GM23248 (cell line): ENCODE measurements around the gene DCHS2. TPM values are rescaled to one million over a fixed set of nuclear protein-coding genes. Genes with fewer than 3 reads are reported as not detected.

Experiments
- DNase-seq: peaks from one replicate; pipeline ENCODE4 v3.0.0-alpha.2; 2015
- H2AFZ ChIP-seq: fragments of 200-600 bp; sonication (generic); 2 replicates; pipeline ENCODE4 v1.6.1; 2016; ENCODE audit warnings: antibody characterized with exemption
- H3F3A ChIP-seq: fragments of 200-600 bp; sonication (generic); 2 replicates; pipeline ENCODE4 v1.6.1; 2016; ENCODE audit warnings: mild to moderate bottlenecking, antibody characterized with exemption, mixed run types; ENCODE audit not compliant: insufficient read depth
- H3K27ac ChIP-seq: fragments of 200-600 bp; sonication (generic); 2 replicates; pipeline ENCODE4 v1.5.1; 2016; ENCODE audit warnings: mild to moderate bottlenecking
- H3K27me3 ChIP-seq: fragments of 200-600 bp; sonication (generic); replicated peaks from 2 replicates; pipeline ENCODE4 v1.6.1; 2016; ENCODE audit warnings: mild to moderate bottlenecking; ENCODE audit not compliant: insufficient read depth
- H3K36me3 ChIP-seq: fragments of 200-600 bp; sonication (generic); 2 replicates; pipeline ENCODE4 v1.6.1; 2016; ENCODE audit warnings: low read depth, mild to moderate bottlenecking
- H3K4me1 ChIP-seq: fragments of 200-600 bp; sonication (generic); 2 replicates; pipeline ENCODE4 v1.6.1; 2016; ENCODE audit warnings: mild to moderate bottlenecking; ENCODE audit not compliant: insufficient read depth
- H3K4me2 ChIP-seq: fragments of 200-600 bp; sonication (generic); one replicate; pipeline ENCODE4 v1.6.1; 2016; ENCODE audit warnings: mild to moderate bottlenecking; ENCODE audit not compliant: unreplicated experiment
- H3K4me3 ChIP-seq: fragments of 200-600 bp; sonication (generic); 2 replicates; pipeline ENCODE4 v1.5.1; 2016; ENCODE audit warnings: mild to moderate bottlenecking
- H3K79me2 ChIP-seq: fragments of 200-600 bp; sonication (generic); 2 replicates; pipeline ENCODE4 v1.6.1; 2016; ENCODE audit warnings: mild to moderate bottlenecking; ENCODE audit not compliant: insufficient read depth
- H3K9ac ChIP-seq: fragments of 200-600 bp; sonication (generic); 2 replicates; pipeline ENCODE4 v1.6.1; 2016; ENCODE audit warnings: mild to moderate bottlenecking
- H3K9me2 ChIP-seq: fragments of 200-600 bp; sonication (generic); 2 replicates; pipeline ENCODE4 v1.6.1; 2016; ENCODE audit warnings: mixed run types, mild to moderate bottlenecking, moderate library complexity; ENCODE audit not compliant: insufficient read depth
- H3K9me3 ChIP-seq: fragments of 200-600 bp; sonication (generic); one replicate; pipeline ENCODE4 v1.6.1; 2017; ENCODE audit warnings: low read depth
- H4K20me1 ChIP-seq: fragments of 200-600 bp; sonication (generic); 2 replicates; pipeline ENCODE4 v1.6.0; 2016; ENCODE audit not compliant: insufficient read depth
- EZH2 ChIP-seq: fragments of 200-600 bp; sonication (generic); IDR thresholded peaks from 2 replicates; pipeline ENCODE4 v1.6.1; 2018; ENCODE audit warnings: antibody characterized with exemption, mild to moderate bottlenecking; ENCODE audit not compliant: insufficient read depth, poor library complexity, severe bottlenecking
- EZH2phosphoT487 ChIP-seq: fragments of 200-600 bp; sonication (generic); IDR thresholded peaks from 2 replicates; pipeline ENCODE4 v1.6.1; 2018; ENCODE audit warnings: antibody characterized with exemption, moderate library complexity, mild to moderate bottlenecking, low read depth; ENCODE audit not compliant: insufficient read depth
- WGBS, 2 experiments: methylation state at CpG; one replicate each; pipeline ENCODE4 v1.1.6; 2015 to 2017; ENCODE audit warnings: low lambda C conversion rate in 2 of 2, low coverage in 1 of 2; ENCODE audit errors: missing lambda C conversion rate in 2 of 2; 5-methylcytosine and 5-hydroxymethylcytosine counted together
- in situ Hi-C: fragments of 300-500 bp; cut with MboI; formaldehyde crosslinking; loops from 2 replicates; pipeline ENCODE4 v1.15.0; 2020
- polyA plus RNA-seq: library from polyadenylated mRNA; unstranded; fragments of >200 nt; fragmentation: Nextera tagmentation; extraction: Ambion mirVana; gene quantifications from 2 replicates; pipeline ENCODE4 v1.2.1, GENCODE V29; 2016
- total RNA-seq: library from RNA; depleted of rRNA; stranded (reverse); fragments of >200 nt; shearing (Covaris generic); gene quantifications from 2 replicates; pipeline ENCODE4 v1.2.3, GENCODE V29; 2014

DCHS2 gene
- total and polyA plus RNA-seq, 2 experiments from 2014 or later, result not detected

GRCh38 chr4:154313004-154313585 lies 178.5 kb downstream of the DCHS2 start:
- no peaks in the 10 kb centered on the region for H3K9me2 ChIP-seq
- no peaks in the 10 kb centered on the region for H3K36me3 ChIP-seq
- 0 out of 2 replicates have a peak, but pooled peaks cover 3% of the 10 kb centered on the region for H3K4me1 ChIP-seq
- H3K27ac ChIP-seq, result no peak overlapping the region
- H3K9ac ChIP-seq, result no peak overlapping the region
- H3F3A ChIP-seq, result no peaks in the 10 kb centered on the region
- H3K4me2 ChIP-seq, result no peak overlapping the region
- H3K79me2 ChIP-seq, result no peaks in the 10 kb centered on the region
- TF ChIP-seq EZH2, result no peak
- TF ChIP-seq EZH2phosphoT487, result no peak
- no peaks in the 10 kb centered on the region for H4K20me1 ChIP-seq
- no peaks in the 10 kb centered on the region for H3K9me3 ChIP-seq
- DNase-seq, result peak; percentile 30
- WGBS, 2 experiments, result 61 to 71% methylated on average over 5 of the region's 5 CpGs
- no peak overlapping the region for H2AFZ ChIP-seq
- no peak overlapping the region for H3K4me3 ChIP-seq
- H3K27me3 ChIP-seq, result no peaks in the 10 kb centered on the region
- in situ Hi-C loops, result loop anchor here (10.0 kb wide), 1 partner anchor 518 kb away; no protein-coding TSS in a partner anchor

- in situ Hi-C loops, result loop anchor here (10.0 kb wide), 1 partner anchor 517 kb away; no protein-coding TSS in a partner anchor
- TF ChIP-seq EZH2phosphoT487 (no peak), EZH2 (no peak)
- Histone ChIP-seq H3K9ac (no peak overlapping the region), H4K20me1 (no peaks in the 10 kb centered on the region), H3K9me3 (no peaks in the 10 kb centered on the region), H3K36me3 (no peaks in the 10 kb centered on the region), H2AFZ (no peak overlapping the region), H3K4me2 (no peak overlapping the region), H3K27ac (no peak overlapping the region), H3K79me2 (no peaks in the 10 kb centered on the region), H3K27me3 (no peaks in the 10 kb centered on the region), H3K4me1 (0 out of 2 replicates have a peak, but pooled peaks cover 3% of the 10 kb centered on the region), H3K4me3 (no peak overlapping the region), H3K9me2 (no peaks in the 10 kb centered on the region), H3F3A (no peaks in the 10 kb centered on the region)
- WGBS, 2 experiments, result 65 to 66% methylated on average over 7 of the region's 7 CpGs
- no peak for DNase-seq
Observed at GRCh38 chr4:154312246-154312645, 179.4 kb downstream of the DCHS2 start.

DNA sequence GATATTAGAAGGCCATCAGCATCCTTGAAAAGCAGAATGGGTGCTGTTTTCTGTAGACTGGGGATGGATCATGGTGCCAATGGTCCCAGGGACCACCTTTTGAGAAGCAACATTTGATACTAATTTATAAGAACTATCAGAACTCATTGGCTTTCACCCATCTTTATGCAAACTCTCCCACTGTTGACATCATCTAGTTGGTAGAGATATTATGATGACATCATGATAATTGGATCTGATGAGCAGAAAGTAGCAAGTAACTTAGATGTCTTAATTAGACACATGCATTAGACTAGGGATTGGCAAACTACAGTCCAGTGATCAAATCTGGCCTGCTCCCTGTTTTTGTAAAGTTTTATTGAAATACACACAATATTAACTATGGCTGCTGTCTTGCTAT lies 181.0 kb downstream of the DCHS2 start:
- no peaks in the 10 kb centered on the region for H3K9me3 ChIP-seq
- no peak for DNase-seq
- H3F3A ChIP-seq, result no peaks in the 10 kb centered on the region
- H3K79me2 ChIP-seq, result no peaks in the 10 kb centered on the region
- in situ Hi-C loops, result loop anchor here (10.0 kb wide), 1 partner anchor 516 kb away; no protein-coding TSS in a partner anchor
- H3K27me3 ChIP-seq, result no peaks in the 10 kb centered on the region
- H3K9ac ChIP-seq, result no peak overlapping the region
- H3K4me3 ChIP-seq, result no peak overlapping the region
- no peak overlapping the region for H3K4me2 ChIP-seq
- no peaks in the 10 kb centered on the region for H3K36me3 ChIP-seq
- H2AFZ ChIP-seq, result no peak overlapping the region
- no peaks in the 10 kb centered on the region for H3K9me2 ChIP-seq
- H4K20me1 ChIP-seq, result no peaks in the 10 kb centered on the region
- TF ChIP-seq EZH2, result no peak
- no peak for TF ChIP-seq EZH2phosphoT487
- no peak overlapping the region for H3K27ac ChIP-seq
- 0 out of 2 replicates have a peak, but pooled peaks cover 7% of the 10 kb centered on the region for H3K4me1 ChIP-seq

DNA sequence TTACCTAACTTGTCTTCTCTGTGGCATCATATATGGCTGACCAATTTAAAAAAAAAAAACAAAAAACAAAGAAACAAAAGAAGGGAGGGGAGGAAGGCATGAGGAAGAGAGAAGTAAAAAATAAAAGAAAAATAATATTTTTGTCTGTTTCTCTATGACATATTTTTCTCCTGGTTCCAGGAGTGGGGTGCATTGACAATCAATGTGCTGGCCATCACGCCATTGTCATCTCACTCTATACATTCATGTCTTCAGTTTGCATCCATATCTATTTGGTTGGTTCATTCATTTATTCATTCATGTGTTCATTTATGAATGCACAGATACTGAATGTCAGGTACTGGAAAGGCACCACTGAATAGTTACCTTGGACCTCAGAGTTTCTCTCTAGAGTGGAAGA lies 183.4 kb downstream of the DCHS2 start:
- no peaks in the 10 kb centered on the region for H3K36me3 ChIP-seq
- H4K20me1 ChIP-seq, result no peaks in the 10 kb centered on the region
- TF ChIP-seq EZH2 (no peak), EZH2phosphoT487 (no peak)
- H3K27me3 ChIP-seq, result no peaks in the 10 kb centered on the region
- WGBS, 2 experiments, result 9 to 16% methylated on average over 1 of the region's 1 CpG
- no peak overlapping the region for H3K9ac ChIP-seq
- H3F3A ChIP-seq, result no peaks in the 10 kb centered on the region
- no peak overlapping the region for H3K27ac ChIP-seq
- no peaks in the 10 kb centered on the region for H3K9me2 ChIP-seq
- H3K4me1 ChIP-seq, result 0 out of 2 replicates have a peak, but pooled peaks cover 4% of the 10 kb centered on the region
- no peak overlapping the region for H2AFZ ChIP-seq
- H3K79me2 ChIP-seq, result no peaks in the 10 kb centered on the region
- DNase-seq, result no peak
- no peak overlapping the region for H3K4me2 ChIP-seq
- no peaks in the 10 kb centered on the region for H3K9me3 ChIP-seq
- in situ Hi-C loops, result no loop called here
- no peak overlapping the region for H3K4me3 ChIP-seq
